NAMALWA (cell line): ENCODE data around the gene CFAP119.

ENCODE experiments used
- DNase-seq: peaks from one replicate; pipeline ENCODE4 v3.0.0-alpha.2; 2015; ENCODE audit warnings: low spot score

The CFAP119 gene

GRCh38 chr16:30710971-30711370 lies 50.9 kb downstream of the CFAP119 start:
- DNase-seq: no peak
